Liver (tissue), 9 donors: ENCODE results near the gene CCNY. TPM values are rescaled to one million over a fixed set of nuclear protein-coding genes. Genes with fewer than 3 reads are reported as not detected.
A peak's percentile ranks its signal among the peaks of the same experiment; 100 is the strongest.

Experiments
- DNase-seq: peaks from one replicate; pipeline ENCODE4 v3.0.0-alpha.2; 2017; ENCODE audit warnings: low spot score
- H3K27ac ChIP-seq, 2 donors: one replicate each; pipeline ENCODE4 v1.7.0; 2013; ENCODE audit warnings: inconsistent platforms in 2 of 2, low read length in 2 of 2, control low read depth in 1 of 2, low read depth in 1 of 2, mild to moderate bottlenecking in 1 of 2
- H3K27me3 ChIP-seq, 4 donors: one replicate each; pipeline versions ENCODE4 v1.6.1 to v1.7.0; 2013; ENCODE audit warnings: low read length in 3 of 4, inconsistent platforms in 1 of 4, mild to moderate bottlenecking in 1 of 4, moderate library complexity in 1 of 4; ENCODE audit not compliant: control insufficient read depth in 4 of 4, insufficient read depth in 4 of 4
- H3K36me3 ChIP-seq, 4 donors: one replicate each; pipeline versions ENCODE4 v1.6.1 to v1.7.0; 2013; ENCODE audit warnings: low read length in 3 of 4, mild to moderate bottlenecking in 3 of 4, low read depth in 1 of 4, moderate library complexity in 1 of 4; ENCODE audit not compliant: control insufficient read depth in 4 of 4, insufficient read depth in 3 of 4
- H3K4me1 ChIP-seq, 4 donors: one replicate each; pipeline versions ENCODE4 v1.6.1 to v1.7.0; 2013; ENCODE audit warnings: low read length in 3 of 4, mild to moderate bottlenecking in 3 of 4, moderate library complexity in 1 of 4; ENCODE audit not compliant: control insufficient read depth in 4 of 4, insufficient read depth in 4 of 4
- H3K4me3 ChIP-seq, 3 donors: one replicate each; pipeline versions ENCODE4 v1.6.1 to v1.7.0; 2013; ENCODE audit warnings: low read length in 3 of 3, control low read depth in 1 of 3, low read depth in 1 of 3, mild to moderate bottlenecking in 1 of 3
- H3K9ac ChIP-seq, 2 donors: one replicate each; pipeline ENCODE4 v1.7.0; 2013; ENCODE audit warnings: low read length in 2 of 2, mild to moderate bottlenecking in 2 of 2, moderate library complexity in 2 of 2, control low read depth in 1 of 2, low read depth in 1 of 2
- H3K9me3 ChIP-seq, 4 donors: one replicate each; pipeline versions ENCODE4 v1.6.1 to v1.7.0; 2013; ENCODE audit warnings: low read length in 3 of 4; ENCODE audit not compliant: control insufficient read depth in 4 of 4
- EGR1 ChIP-seq, 2 donors: IDR thresholded peaks; 2 replicates each; pipeline ENCODE4 v1.6.1; 2016 to 2018; ENCODE audit warnings: antibody characterized with exemption in 2 of 2, low read depth in 2 of 2
- FOXA1 ChIP-seq: IDR thresholded peaks from 2 replicates; pipeline ENCODE4 v1.6.1; 2016; ENCODE audit warnings: antibody characterized with exemption
- FOXA2 ChIP-seq: IDR thresholded peaks from 2 replicates; pipeline ENCODE4 v1.6.1; 2016; ENCODE audit warnings: antibody characterized with exemption
- GABPA ChIP-seq, 2 donors: IDR thresholded peaks in 1 of 2; conservative IDR thresholded peaks in 1 of 2; 2 replicates each; pipeline ENCODE4 v1.6.1; 2016; ENCODE audit warnings: antibody characterized with exemption in 2 of 2, mild to moderate bottlenecking in 1 of 2, moderate library complexity in 1 of 2
- HNF4A ChIP-seq, 2 donors: conservative IDR thresholded peaks; 2 replicates each; pipeline ENCODE4 v1.6.1; 2016; ENCODE audit warnings: antibody characterized with exemption in 2 of 2, mild to moderate bottlenecking in 2 of 2
- HNF4G ChIP-seq: IDR thresholded peaks from 2 replicates; pipeline ENCODE4 v1.6.1; 2016; ENCODE audit warnings: antibody characterized with exemption
- JUND ChIP-seq, 2 donors: IDR thresholded peaks; 2 replicates each; pipeline ENCODE4 v1.6.1; 2016; ENCODE audit warnings: antibody characterized with exemption in 2 of 2
- NR2F2 ChIP-seq: IDR thresholded peaks from 2 replicates; pipeline ENCODE4 v1.6.1; 2016; ENCODE audit warnings: antibody characterized with exemption
- RAD21 ChIP-seq, 2 donors: IDR thresholded peaks; 2 replicates each; pipeline ENCODE4 v1.6.1; 2016; ENCODE audit warnings: antibody characterized with exemption in 2 of 2, mild to moderate bottlenecking in 2 of 2
- RXRA ChIP-seq, 2 donors: IDR thresholded peaks; 2 replicates each; pipeline ENCODE4 v1.6.1; 2017 to 2018; ENCODE audit warnings: antibody characterized with exemption in 2 of 2, mild to moderate bottlenecking in 1 of 2
- SP1 ChIP-seq: IDR thresholded peaks from 2 replicates; pipeline ENCODE4 v1.6.1; 2018; ENCODE audit warnings: antibody characterized with exemption, mild to moderate bottlenecking
- TAF1 ChIP-seq: conservative IDR thresholded peaks from 2 replicates; pipeline ENCODE4 v1.6.1; 2016; ENCODE audit warnings: antibody characterized with exemption, mild to moderate bottlenecking
- YY1 ChIP-seq: IDR thresholded peaks from 2 replicates; pipeline ENCODE4 v1.6.1; 2016; ENCODE audit warnings: antibody characterized with exemption, mild to moderate bottlenecking
- WGBS: extraction: QIAGEN DNeasy Blood & Tissue Kit; methylation state at CpG from one replicate; pipeline ENCODE4 v1.1.7; 2013; 5-methylcytosine and 5-hydroxymethylcytosine counted together
- polyA plus RNA-seq, 2 donors: library from polyadenylated mRNA; stranded (reverse) in 1 of 2; unstranded in 1 of 2; fragments of 200-250 nt in 1 of 2; fragments of >200 nt in 1 of 2; fragmentation: Nextera tagmentation in 1 of 2; extraction: Ambion mirVana in 1 of 2; gene quantifications; one replicate each; pipeline versions ENCODE4 v1.2.1 to v1.2.3, GENCODE V29; 2013 to 2015
- total RNA-seq, 2 donors: library from RNA; depleted of rRNA; stranded (reverse); fragments of >200 nt; gene quantifications; one replicate each; pipeline ENCODE4 v1.2.3, GENCODE V29; 2014
- TF ChIP-seq, protein P1 (sequence below): IDR thresholded peaks from 2 replicates; pipeline ENCODE4 v1.6.1; 2016; ENCODE audit warnings: antibody characterized with exemption
- TF ChIP-seq, protein P2 (sequence below): IDR thresholded peaks from 2 replicates; pipeline ENCODE4 v1.6.1; 2016; ENCODE audit warnings: antibody characterized with exemption
- TF ChIP-seq, protein P3 (sequence below): IDR thresholded peaks from 2 replicates; pipeline ENCODE4 v1.6.1; 2016; ENCODE audit warnings: antibody characterized with exemption
- TF ChIP-seq, protein P4 (sequence below): fragments of 150-350 bp; IDR thresholded peaks from 2 replicates; pipeline ENCODE4 v1.5.1; 2017; ENCODE audit warnings: improper control_type of control experiment, low read depth, low read length; ENCODE audit not compliant: missing input control
- donor health status: healthy.
- donor health status: healthy.
- donor health status: healthy.
- donor health status: healthy.
- donor health status: healthy.

Gene CCNY
- total and polyA plus RNA-seq, 4 donors = 17.6 to 38.4 (median 21.8) TPM

DNA sequence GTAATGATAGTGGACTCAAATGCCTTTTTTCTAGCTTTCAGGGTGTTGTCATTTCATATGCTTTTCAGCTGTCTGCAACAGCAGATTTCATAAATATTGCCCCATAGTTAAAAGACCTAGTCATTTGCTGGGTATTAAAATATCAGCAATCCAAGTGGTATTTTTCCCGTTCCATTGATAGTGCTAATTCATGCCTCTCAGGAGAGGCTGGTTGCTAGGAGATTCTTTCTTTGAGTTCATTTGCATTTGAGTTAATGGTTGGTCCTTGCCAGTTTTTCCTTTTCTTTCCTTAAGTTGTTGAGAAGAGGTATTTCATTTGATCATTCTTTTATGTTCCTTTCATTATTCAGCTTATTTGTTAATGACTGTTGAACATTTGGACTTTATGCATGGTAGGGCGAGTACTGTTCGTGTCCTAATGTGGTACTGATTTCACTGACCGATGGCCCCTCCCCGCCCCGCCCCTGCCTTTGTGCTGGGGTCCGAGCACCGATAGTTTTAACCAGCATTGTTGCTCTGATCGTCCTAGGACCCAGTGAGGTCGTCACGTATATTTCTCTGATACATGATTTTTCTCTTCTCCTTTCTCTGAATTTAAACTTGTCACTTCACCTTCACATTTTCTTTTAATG, 128.6 kb downstream of the CCNY start:
- Histone ChIP-seq H3K4me1 (peaks cover 14 to 64% (median 44%) of the 10 kb centered on the region in 4 donors), H3K27me3 (no peaks in the 10 kb centered on the region), H3K9ac (no peak overlapping the region), H3K9me3 (no peaks in the 10 kb centered on the region), H3K36me3 (no peaks in the 10 kb centered on the region), H3K27ac (no peak overlapping the region), H3K4me3 (no peak overlapping the region)
- TF ChIP-seq FOXA2 (no peak), YY1 (no peak), HNF4G (no peak), SP1 (no peak), RXRA (IDR thresholded peaks at IDR 0.05) (peak in 1 of 2 donors; percentile 37), JUND (IDR thresholded peaks at IDR 0.05) (no peak), GABPA (IDR thresholded peaks at IDR 0.05 in 1 of 2, conservative IDR thresholded peaks at IDR 0.05 in 1 of 2) (no peak), EGR1 (IDR thresholded peaks at IDR 0.05; ENCODE audit: low read depth in 2 of 2) (no peak), TAF1 (no peak), HNF4A (conservative IDR thresholded peaks at IDR 0.05) (peak; percentile 38 to 63), NR2F2 (no peak), RAD21 (IDR thresholded peaks at IDR 0.05) (no peak), FOXA1 (no peak)
- TF ChIP-seq, protein P1, sequence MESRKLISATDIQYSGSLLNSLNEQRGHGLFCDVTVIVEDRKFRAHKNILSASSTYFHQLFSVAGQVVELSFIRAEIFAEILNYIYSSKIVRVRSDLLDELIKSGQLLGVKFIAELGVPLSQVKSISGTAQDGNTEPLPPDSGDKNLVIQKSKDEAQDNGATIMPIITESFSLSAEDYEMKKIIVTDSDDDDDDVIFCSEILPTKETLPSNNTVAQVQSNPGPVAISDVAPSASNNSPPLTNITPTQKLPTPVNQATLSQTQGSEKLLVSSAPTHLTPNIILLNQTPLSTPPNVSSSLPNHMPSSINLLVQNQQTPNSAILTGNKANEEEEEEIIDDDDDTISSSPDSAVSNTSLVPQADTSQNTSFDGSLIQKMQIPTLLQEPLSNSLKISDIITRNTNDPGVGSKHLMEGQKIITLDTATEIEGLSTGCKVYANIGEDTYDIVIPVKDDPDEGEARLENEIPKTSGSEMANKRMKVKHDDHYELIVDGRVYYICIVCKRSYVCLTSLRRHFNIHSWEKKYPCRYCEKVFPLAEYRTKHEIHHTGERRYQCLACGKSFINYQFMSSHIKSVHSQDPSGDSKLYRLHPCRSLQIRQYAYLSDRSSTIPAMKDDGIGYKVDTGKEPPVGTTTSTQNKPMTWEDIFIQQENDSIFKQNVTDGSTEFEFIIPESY = no peak
- TF ChIP-seq, protein P2, sequence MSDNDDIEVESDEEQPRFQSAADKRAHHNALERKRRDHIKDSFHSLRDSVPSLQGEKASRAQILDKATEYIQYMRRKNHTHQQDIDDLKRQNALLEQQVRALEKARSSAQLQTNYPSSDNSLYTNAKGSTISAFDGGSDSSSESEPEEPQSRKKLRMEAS = no peak
- TF ChIP-seq, protein P3, sequence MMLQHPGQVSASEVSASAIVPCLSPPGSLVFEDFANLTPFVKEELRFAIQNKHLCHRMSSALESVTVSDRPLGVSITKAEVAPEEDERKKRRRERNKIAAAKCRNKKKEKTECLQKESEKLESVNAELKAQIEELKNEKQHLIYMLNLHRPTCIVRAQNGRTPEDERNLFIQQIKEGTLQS = no peak
- 59% methylated on average over 11 of the region's 11 CpGs for WGBS
- DNase-seq = no peak

DNA sequence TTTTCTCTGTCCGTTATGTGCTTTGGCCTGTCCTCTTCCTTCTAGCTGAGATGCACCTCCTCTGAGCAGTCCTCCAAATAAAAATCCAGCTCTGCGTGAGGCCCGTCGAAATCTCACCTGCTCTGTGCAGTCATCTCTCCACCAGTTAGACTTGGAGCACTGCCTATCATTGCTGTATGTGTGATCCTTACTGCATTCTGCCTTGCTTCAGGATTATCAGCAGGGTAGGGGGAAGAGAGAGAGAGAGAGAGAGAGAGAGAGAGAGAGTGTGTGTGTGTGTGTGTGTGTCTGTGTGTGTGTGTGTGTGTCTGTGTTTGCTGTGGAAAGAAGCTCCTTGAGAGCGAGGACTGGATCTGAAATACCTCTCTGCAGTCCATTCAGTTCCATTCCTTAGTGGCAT, 129.4 kb downstream of the CCNY start:
- no peak for DNase-seq
- peaks cover 18 to 58% (median 43%) of the 10 kb centered on the region in 4 donors for H3K4me1 ChIP-seq
- 78% methylated on average over 5 of the region's 5 CpGs for whole genome bisulfite sequencing
- H3K9me3 ChIP-seq = no peaks in the 10 kb centered on the region
- no peaks in the 10 kb centered on the region for H3K36me3 ChIP-seq
- H3K27me3 ChIP-seq = no peaks in the 10 kb centered on the region
- H3K27ac ChIP-seq = no peak overlapping the region
- no peak for TF ChIP-seq NR2F2
- no peak for TF ChIP-seq JUND (IDR thresholded peaks at IDR 0.05)
- TF ChIP-seq, protein P2 = no peak
- TF ChIP-seq, protein P1 = no peak
- TF ChIP-seq, protein P3 = no peak
- no peak for TF ChIP-seq HNF4G
- TF ChIP-seq RAD21 (IDR thresholded peaks at IDR 0.05) = no peak
- TF ChIP-seq, protein P4, sequence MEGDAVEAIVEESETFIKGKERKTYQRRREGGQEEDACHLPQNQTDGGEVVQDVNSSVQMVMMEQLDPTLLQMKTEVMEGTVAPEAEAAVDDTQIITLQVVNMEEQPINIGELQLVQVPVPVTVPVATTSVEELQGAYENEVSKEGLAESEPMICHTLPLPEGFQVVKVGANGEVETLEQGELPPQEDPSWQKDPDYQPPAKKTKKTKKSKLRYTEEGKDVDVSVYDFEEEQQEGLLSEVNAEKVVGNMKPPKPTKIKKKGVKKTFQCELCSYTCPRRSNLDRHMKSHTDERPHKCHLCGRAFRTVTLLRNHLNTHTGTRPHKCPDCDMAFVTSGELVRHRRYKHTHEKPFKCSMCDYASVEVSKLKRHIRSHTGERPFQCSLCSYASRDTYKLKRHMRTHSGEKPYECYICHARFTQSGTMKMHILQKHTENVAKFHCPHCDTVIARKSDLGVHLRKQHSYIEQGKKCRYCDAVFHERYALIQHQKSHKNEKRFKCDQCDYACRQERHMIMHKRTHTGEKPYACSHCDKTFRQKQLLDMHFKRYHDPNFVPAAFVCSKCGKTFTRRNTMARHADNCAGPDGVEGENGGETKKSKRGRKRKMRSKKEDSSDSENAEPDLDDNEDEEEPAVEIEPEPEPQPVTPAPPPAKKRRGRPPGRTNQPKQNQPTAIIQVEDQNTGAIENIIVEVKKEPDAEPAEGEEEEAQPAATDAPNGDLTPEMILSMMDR = no peak
- no peak for TF ChIP-seq EGR1 (IDR thresholded peaks at IDR 0.05; ENCODE audit: low read depth in 2 of 2)
- no peak overlapping the region for H3K9ac ChIP-seq
- no peak overlapping the region for H3K4me3 ChIP-seq
